Stimulated activated CD8-positive, alpha-beta memory T cell treated with anti-CD3 and anti-CD28 coated beads, Interleukin-2, amount 100 ng/mL, for 48 hours (primary cell): ENCODE results near the gene ZNF688.

ENCODE experiments used
- DNase-seq, 2 donors: peaks; one replicate each; pipeline ENCODE4 v3.0.0-alpha.2; 2020; ENCODE audit warnings: low read depth in 2 of 2

The ZNF688 gene

GRCh38 chr16:30585400-30586191, 14.1 kb upstream of the ZNF688 start, which contains the start of gene ZNF785:
ZNF785 (minus strand) TSS chr16:30585697; CDS start chr16:30585611, 86 bp downstream.
- DNase-seq = peak; percentile 76 to 86

GRCh38 chr16:30585022-30585399, 13.5 kb upstream of the ZNF688 start:
- peak in 1 of 2 donors; percentile 18 for DNase-seq

- DNase-seq = no peak
Measured at GRCh38 chr16:30582611-30583340, 11.3 kb upstream of the ZNF688 start.

GRCh38 chr16:30581457-30581856, 9.9 kb upstream of the ZNF688 start:
- DNase-seq = no peak

- no peak for DNase-seq
Measured at GRCh38 chr16:30574678-30575077, 3.2 kb upstream of the ZNF688 start.

- no peak for DNase-seq
Measured at GRCh38 chr16:30570636-30571444, 674 bp downstream of the ZNF688 start.

GRCh38 chr16:30569746-30570635, 1.5 kb downstream of the ZNF688 start:
- DNase-seq = no peak

- no peak for DNase-seq
Measured at GRCh38 chr16:30569281-30569680, 2.2 kb downstream of the ZNF688 start.

- DNase-seq = no peak
Measured at GRCh38 chr16:30567991-30568638, 3.4 kb downstream of the ZNF688 start.

- no peak for DNase-seq
Measured at GRCh38 chr16:30567160-30567990, 4.1 kb downstream of the ZNF688 start.

GRCh38 chr16:30566531-30566930, 5.0 kb downstream of the ZNF688 start:
- DNase-seq = no peak

GRCh38 chr16:30565984-30566383, 5.5 kb downstream of the ZNF688 start:
- DNase-seq = no peak

- no peak for DNase-seq
Measured at GRCh38 chr16:30565526-30565925, 6.0 kb downstream of the ZNF688 start.

- no peak for DNase-seq
Measured at GRCh38 chr16:30562021-30562420, 9.5 kb downstream of the ZNF688 start.

GRCh38 chr16:30561089-30561816, 10.3 kb downstream of the ZNF688 start:
- DNase-seq = no peak

- DNase-seq = no peak
Measured at GRCh38 chr16:30559690-30560089, 11.8 kb downstream of the ZNF688 start.

GRCh38 chr16:30558789-30559377, 12.6 kb downstream of the ZNF688 start:
- DNase-seq = no peak

- DNase-seq = peak; percentile 94
Measured at GRCh38 chr16:30557957-30558788, 13.3 kb downstream of the ZNF688 start, which contains the start of gene ZNF764. ZNF764 (minus strand) TSS chr16:30558374; CDS start chr16:30558182, 192 bp downstream.
